Fibroblast of skin of scalp (primary cell): ENCODE data around the gene RNF166.

Experiments used
- DNase-seq: peaks from one replicate; pipeline ENCODE4 v3.0.0-alpha.2; 2013

The RNF166 gene

GRCh38 chr16:88723507-88723887 lies 17.3 kb upstream of the RNF166 start:
- no peak for DNase-seq

- no peak for DNase-seq
These were observed 16.7 kb upstream of the RNF166 start for GRCh38 chr16:88722784-88723506.

- no peak for DNase-seq
These were observed 15.9 kb upstream of the RNF166 start for GRCh38 chr16:88721815-88722755.

GRCh38 chr16:88721236-88721635 lies 15.0 kb upstream of the RNF166 start:
- no peak for DNase-seq

GRCh38 chr16:88720396-88720970 lies 14.3 kb upstream of the RNF166 start:
- no peak for DNase-seq

GRCh38 chr16:88719933-88720296 lies 13.7 kb upstream of the RNF166 start:
- DNase-seq, result no peak

- DNase-seq, result no peak
These were observed 13.2 kb upstream of the RNF166 start for GRCh38 chr16:88719267-88719932.

GRCh38 chr16:88718178-88718577 lies 12.0 kb upstream of the RNF166 start:
- no peak for DNase-seq

GRCh38 chr16:88716601-88717001 lies 10.4 kb upstream of the RNF166 start:
- no peak for DNase-seq

- DNase-seq, result no peak
These were observed 10.0 kb upstream of the RNF166 start for GRCh38 chr16:88716201-88716600.

- DNase-seq, result no peak
These were observed 9.3 kb upstream of the RNF166 start for GRCh38 chr16:88715312-88716190.

- DNase-seq, result no peak
These were observed 8.5 kb upstream of the RNF166 start for GRCh38 chr16:88714420-88715302.

GRCh38 chr16:88713568-88714419 lies 7.6 kb upstream of the RNF166 start:
- DNase-seq, result no peak

GRCh38 chr16:88713054-88713453 lies 6.8 kb upstream of the RNF166 start:
- no peak for DNase-seq

GRCh38 chr16:88712362-88712979 lies 6.3 kb upstream of the RNF166 start:
- no peak for DNase-seq

- no peak for DNase-seq
These were observed 5.6 kb upstream of the RNF166 start for GRCh38 chr16:88711750-88712340.

- no peak for DNase-seq
These were observed 4.3 kb upstream of the RNF166 start for GRCh38 chr16:88710556-88710955.

- DNase-seq, result no peak
These were observed 988 bp upstream of the RNF166 start for GRCh38 chr16:88706965-88707826.
